Trophoblast cell (in vitro differentiated cells and primary cell): Measurements from ENCODE around the gene CDNF. TPM values are rescaled to one million over a fixed set of nuclear protein-coding genes. Genes with fewer than 3 reads are reported as not detected.

Experiments used
- DNase-seq, 2 donors: peaks; one replicate each; pipeline ENCODE4 v3.0.0-alpha.2; 2016
- H2AFZ ChIP-seq: 2 replicates; pipeline ENCODE4 v1.6.1; 2013; ENCODE audit warnings: low read length, moderate library complexity, mild to moderate bottlenecking; ENCODE audit not compliant: insufficient read depth, poor library complexity
- H2AK5ac ChIP-seq: 2 replicates; pipeline ENCODE4 v1.6.1; 2013; ENCODE audit warnings: mild to moderate bottlenecking, low read length
- H2BK120ac ChIP-seq: 2 replicates; pipeline ENCODE4 v1.6.1; 2013; ENCODE audit warnings: low read length, mild to moderate bottlenecking, moderate library complexity; ENCODE audit not compliant: insufficient read depth, poor library complexity
- H2BK12ac ChIP-seq: 2 replicates; pipeline ENCODE4 v1.6.1; 2013; ENCODE audit warnings: mild to moderate bottlenecking, low read length, moderate library complexity
- H2BK5ac ChIP-seq: 2 replicates; pipeline ENCODE4 v1.6.1; 2013; ENCODE audit warnings: low read length, low read depth, moderate library complexity, mild to moderate bottlenecking; ENCODE audit not compliant: poor library complexity
- H3K14ac ChIP-seq: 2 replicates; pipeline ENCODE4 v1.6.1; 2013; ENCODE audit warnings: mild to moderate bottlenecking, low read length
- H3K18ac ChIP-seq: 2 replicates; pipeline ENCODE4 v1.6.1; 2013; ENCODE audit warnings: mild to moderate bottlenecking, low read length
- H3K23ac ChIP-seq: 2 replicates; pipeline ENCODE4 v1.6.1; 2013; ENCODE audit warnings: low read length
- H3K27ac ChIP-seq: 2 replicates; pipeline ENCODE4 v1.5.1; 2013; ENCODE audit warnings: low read depth, mild to moderate bottlenecking, inconsistent platforms, low read length, moderate library complexity
- H3K27me3 ChIP-seq: 2 replicates; pipeline ENCODE4 v1.6.1; 2013; ENCODE audit warnings: inconsistent platforms, mild to moderate bottlenecking, low read length, moderate library complexity; ENCODE audit not compliant: insufficient read depth
- H3K36me3 ChIP-seq, 2 experiments: 1 replicate in 1 of 2; 2 replicates in 1 of 2; pipeline ENCODE4 v1.6.1; 2013; ENCODE audit warnings: low read length in 2 of 2, mild to moderate bottlenecking in 2 of 2, moderate library complexity in 1 of 2; ENCODE audit not compliant: insufficient read depth in 2 of 2, control insufficient read depth in 1 of 2
- H3K4ac ChIP-seq: 2 replicates; pipeline ENCODE4 v1.6.1; 2013; ENCODE audit warnings: low read depth, mild to moderate bottlenecking, low read length, moderate library complexity
- H3K4me1 ChIP-seq, 2 experiments: 1 replicate in 1 of 2; 2 replicates in 1 of 2; pipeline ENCODE4 v1.6.1; 2013; ENCODE audit warnings: low read length in 2 of 2, mild to moderate bottlenecking in 2 of 2, moderate library complexity in 1 of 2; ENCODE audit not compliant: insufficient read depth in 2 of 2, control insufficient read depth in 1 of 2
- H3K4me2 ChIP-seq: 2 replicates; pipeline ENCODE4 v1.6.1; 2013; ENCODE audit warnings: inconsistent platforms, mild to moderate bottlenecking, low read length, moderate library complexity
- H3K4me3 ChIP-seq: 2 replicates; pipeline ENCODE4 v1.5.1; 2013; ENCODE audit warnings: mild to moderate bottlenecking, low read depth, low read length, inconsistent platforms
- H3K79me1 ChIP-seq: one replicate; pipeline ENCODE4 v1.6.1; 2013; ENCODE audit warnings: low read length
- H3K79me2 ChIP-seq: 2 replicates; pipeline ENCODE4 v1.6.1; 2013; ENCODE audit warnings: low read length, mild to moderate bottlenecking; ENCODE audit not compliant: control insufficient read depth, insufficient read depth, poor library complexity
- H3K9ac ChIP-seq: 2 replicates; pipeline ENCODE4 v1.6.1; 2013; ENCODE audit warnings: mild to moderate bottlenecking, low read length
- H3K9me3 ChIP-seq: 2 replicates; pipeline ENCODE4 v1.6.1; 2013; ENCODE audit warnings: low read depth, mild to moderate bottlenecking, control low read depth, inconsistent platforms, low read length; ENCODE audit not compliant: insufficient read depth
- H4K12ac ChIP-seq: 2 replicates; pipeline ENCODE4 v1.6.1; 2013; ENCODE audit warnings: low read depth, mild to moderate bottlenecking, low read length, moderate library complexity
- H4K8ac ChIP-seq: 2 replicates; pipeline ENCODE4 v1.6.1; 2013; ENCODE audit warnings: low read depth, mild to moderate bottlenecking, low read length, moderate library complexity
- H4K91ac ChIP-seq: one replicate; pipeline ENCODE4 v1.6.1; 2013; ENCODE audit warnings: low read depth, mild to moderate bottlenecking, low read length, moderate library complexity
- WGBS: extraction: QIAGEN DNeasy Blood & Tissue Kit; methylation state at CpG from one replicate; pipeline ENCODE4 v1.1.7; 2013; ENCODE audit warnings: missing lambda C conversion rate; ENCODE audit not compliant: insufficient read length, insufficient coverage; ENCODE audit errors: extremely low coverage; 5-methylcytosine and 5-hydroxymethylcytosine counted together
- polyA plus RNA-seq: library from polyadenylated mRNA; stranded (reverse); fragments of 200-250 nt; gene quantifications from 2 replicates; pipeline ENCODE4 v1.2.3, GENCODE V29; 2013

The CDNF gene
- polyA plus RNA-seq: 0.86 and 1.1 TPM in 2 replicates

GRCh38 chr10:14837757-14838581 lies at the start of gene CDNF, which contains the start of the genes HSPA14 and MSANTD7:
Gene CDNF, minus strand, starts transcription at chr10:14838037. Its CDS starts 91 bp downstream, at chr10:14837946.
Gene HSPA14, plus strand, starts transcription at chr10:14838306. Its CDS starts 97 bp downstream, at chr10:14838403.
Gene MSANTD7, plus strand, starts transcription at chr10:14838306. Its CDS starts 3,979 bp downstream, at chr10:14842285.
- Histone ChIP-seq H3K9me3 (peaks cover 2% of the 10 kb centered on the region), H4K91ac (peak within 1 kb of the TSS; percentile 82), H3K79me2 (peaks cover 15% of the 10 kb centered on the region), H3K36me3 (peaks cover 13 to 15% of the 10 kb centered on the region in 2 experiments), H2BK120ac (peak within 1 kb of the TSS; percentile 67), H3K4me3 (peak within 1 kb of the TSS; percentile 100), H2BK5ac (peak within 1 kb of the TSS; percentile 90), H2AFZ (peak within 1 kb of the TSS; percentile 92), H4K12ac (peak within 1 kb of the TSS; percentile 65), H3K4me2 (peak within 1 kb of the TSS; percentile 93), H3K18ac (peak within 1 kb of the TSS; percentile 84), H3K27ac (peak within 1 kb of the TSS; percentile 83), H3K9ac (peak within 1 kb of the TSS; percentile 99), H3K14ac (peak within 1 kb of the TSS; percentile 87), H3K23ac (no peak within 1 kb of the TSS), H4K8ac (peak within 1 kb of the TSS; percentile 88), H3K79me1 (peaks cover 14% of the 10 kb centered on the region), H3K27me3 (no peaks in the 10 kb centered on the region), H2AK5ac (peak within 1 kb of the TSS; percentile 61), H2BK12ac (peak within 1 kb of the TSS; percentile 38), H3K4ac (peak within 1 kb of the TSS; percentile 85), H3K4me1 (peaks cover 3% of the 10 kb centered on the region in 2 experiments)
- no CpG with 5 or more reads among the region's 72 CpGs for WGBS
- peak; percentile 100 for DNase-seq

GRCh38 chr10:14884082-14884481 lies 46.2 kb upstream of the CDNF start:
- H3K23ac ChIP-seq: no peak overlapping the region
- H2BK12ac ChIP-seq: no peak overlapping the region
- no peak overlapping the region for H3K4me3 ChIP-seq
- no peaks in the 10 kb centered on the region for H3K27me3 ChIP-seq
- no peak overlapping the region for H3K27ac ChIP-seq
- H2AK5ac ChIP-seq: no peak overlapping the region
- no peak overlapping the region for H2BK5ac ChIP-seq
- no peak overlapping the region for H4K12ac ChIP-seq
- H3K4me2 ChIP-seq: no peak overlapping the region
- no peak overlapping the region for H3K9ac ChIP-seq
- peaks cover 0 to 6% of the 10 kb centered on the region in 2 experiments for H3K36me3 ChIP-seq
- peaks cover 5 to 6% of the 10 kb centered on the region in 2 experiments for H3K4me1 ChIP-seq
- no peak overlapping the region for H4K8ac ChIP-seq
- H3K79me1 ChIP-seq: peaks cover 4% of the 10 kb centered on the region
- H3K4ac ChIP-seq: peak overlapping the region; percentile 55
- no peaks in the 10 kb centered on the region for H3K9me3 ChIP-seq
- H3K18ac ChIP-seq: no peak overlapping the region
- WGBS: no CpG with 5 or more reads among the region's 3 CpGs
- peaks cover 11% of the 10 kb centered on the region for H3K79me2 ChIP-seq
- H2BK120ac ChIP-seq: no peak overlapping the region
- no peak for DNase-seq
- H3K14ac ChIP-seq: no peak overlapping the region
- H4K91ac ChIP-seq: no peak overlapping the region
- H2AFZ ChIP-seq: no peak overlapping the region

GRCh38 chr10:14880229-14880628 lies 42.4 kb upstream of the CDNF start:
- no peak overlapping the region for H3K18ac ChIP-seq
- H3K79me1 ChIP-seq: peaks cover 13% of the 10 kb centered on the region
- peaks cover 16% of the 10 kb centered on the region for H3K79me2 ChIP-seq
- no peak overlapping the region for H2BK120ac ChIP-seq
- no peak overlapping the region for H3K9ac ChIP-seq
- H3K36me3 ChIP-seq: peaks cover 0 to 1% of the 10 kb centered on the region in 2 experiments
- no peak overlapping the region for H4K8ac ChIP-seq
- peaks cover 2% of the 10 kb centered on the region for H3K9me3 ChIP-seq
- peak in 1 of 2 donors; percentile 11 for DNase-seq
- no peak overlapping the region for H3K4me3 ChIP-seq
- H3K27me3 ChIP-seq: no peaks in the 10 kb centered on the region
- no peak overlapping the region for H2BK12ac ChIP-seq
- peaks cover 5 to 10% of the 10 kb centered on the region in 2 experiments for H3K4me1 ChIP-seq
- H2AFZ ChIP-seq: no peak overlapping the region
- no peak overlapping the region for H2BK5ac ChIP-seq
- no peak overlapping the region for H2AK5ac ChIP-seq
- no peak overlapping the region for H3K14ac ChIP-seq
- peak overlapping the region; percentile 81 for H3K4me2 ChIP-seq
- peak overlapping the region; percentile 81 for H3K4ac ChIP-seq
- H4K12ac ChIP-seq: no peak overlapping the region
- no CpG with 5 or more reads among the region's 7 CpGs for WGBS
- no peak overlapping the region for H3K23ac ChIP-seq
- no peak overlapping the region for H3K27ac ChIP-seq
- no peak overlapping the region for H4K91ac ChIP-seq

- no CpG with 5 or more reads among the region's 5 CpGs for WGBS
- Histone ChIP-seq H2BK5ac (no peak overlapping the region), H3K4me2 (peak overlapping the region; percentile 81), H3K4me3 (no peak overlapping the region), H3K27ac (no peak overlapping the region), H2BK120ac (no peak overlapping the region), H3K23ac (no peak overlapping the region), H3K18ac (no peak overlapping the region), H3K79me2 (peaks cover 16% of the 10 kb centered on the region), H4K8ac (no peak overlapping the region), H3K9me3 (peaks cover 2% of the 10 kb centered on the region), H3K79me1 (peaks cover 13% of the 10 kb centered on the region), H4K91ac (no peak overlapping the region), H2AK5ac (no peak overlapping the region), H3K27me3 (no peaks in the 10 kb centered on the region), H4K12ac (no peak overlapping the region), H3K4me1 (peaks cover 5 to 10% of the 10 kb centered on the region in 2 experiments), H3K14ac (no peak overlapping the region), H3K9ac (no peak overlapping the region), H3K4ac (peak overlapping the region; percentile 81), H2AFZ (no peak overlapping the region), H2BK12ac (no peak overlapping the region), H3K36me3 (peaks cover 0 to 1% of the 10 kb centered on the region in 2 experiments)
- DNase-seq: no peak
Measured at GRCh38 chr10:14879928-14880193, 42.0 kb upstream of the CDNF start.
